Measurements from ENCODE around the gene NACA2. TPM values are rescaled to one million over a fixed set of nuclear protein-coding genes. Genes with fewer than 3 reads are reported as not detected.

NACA2 gene
- total RNA-seq, 1 donor from 2014 or later = not detected

- Histone ChIP-seq H3K27ac (no peak overlapping the region), H3K36me3 (no peaks in the 10 kb centered on the region), H3K4me1 (no peaks in the 10 kb centered on the region), H3K27me3 (no peaks in the 10 kb centered on the region), H3K9me3 (peaks cover 0 to 3% of the 10 kb centered on the region in 2 donors), H3K4me3 (no peak overlapping the region)
- no peak for DNase-seq (ENCODE audit: low spot score in 2 of 2)
- TF ChIP-seq, protein P1, sequence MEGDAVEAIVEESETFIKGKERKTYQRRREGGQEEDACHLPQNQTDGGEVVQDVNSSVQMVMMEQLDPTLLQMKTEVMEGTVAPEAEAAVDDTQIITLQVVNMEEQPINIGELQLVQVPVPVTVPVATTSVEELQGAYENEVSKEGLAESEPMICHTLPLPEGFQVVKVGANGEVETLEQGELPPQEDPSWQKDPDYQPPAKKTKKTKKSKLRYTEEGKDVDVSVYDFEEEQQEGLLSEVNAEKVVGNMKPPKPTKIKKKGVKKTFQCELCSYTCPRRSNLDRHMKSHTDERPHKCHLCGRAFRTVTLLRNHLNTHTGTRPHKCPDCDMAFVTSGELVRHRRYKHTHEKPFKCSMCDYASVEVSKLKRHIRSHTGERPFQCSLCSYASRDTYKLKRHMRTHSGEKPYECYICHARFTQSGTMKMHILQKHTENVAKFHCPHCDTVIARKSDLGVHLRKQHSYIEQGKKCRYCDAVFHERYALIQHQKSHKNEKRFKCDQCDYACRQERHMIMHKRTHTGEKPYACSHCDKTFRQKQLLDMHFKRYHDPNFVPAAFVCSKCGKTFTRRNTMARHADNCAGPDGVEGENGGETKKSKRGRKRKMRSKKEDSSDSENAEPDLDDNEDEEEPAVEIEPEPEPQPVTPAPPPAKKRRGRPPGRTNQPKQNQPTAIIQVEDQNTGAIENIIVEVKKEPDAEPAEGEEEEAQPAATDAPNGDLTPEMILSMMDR (IDR thresholded peaks at IDR 0.05) = no peak
- intact Hi-C loops (cut with DNase I) = no loop called here
These were observed 25.8 kb downstream of the NACA2 start for GRCh38 chr17:61565213-61565612.

GRCh38 chr17:61562287-61562686 lies 28.7 kb downstream of the NACA2 start:
- H3K4me1 ChIP-seq = no peaks in the 10 kb centered on the region
- intact Hi-C loops (cut with DNase I) = no loop called here
- H3K27ac ChIP-seq = no peak overlapping the region
- no peaks in the 10 kb centered on the region for H3K36me3 ChIP-seq
- no peaks in the 10 kb centered on the region for H3K27me3 ChIP-seq
- no peak overlapping the region for H3K4me3 ChIP-seq
- TF ChIP-seq, protein P1 (IDR thresholded peaks at IDR 0.05) = no peak
- DNase-seq (ENCODE audit: low spot score in 2 of 2) = no peak
- H3K9me3 ChIP-seq = no peaks in the 10 kb centered on the region

DNA sequence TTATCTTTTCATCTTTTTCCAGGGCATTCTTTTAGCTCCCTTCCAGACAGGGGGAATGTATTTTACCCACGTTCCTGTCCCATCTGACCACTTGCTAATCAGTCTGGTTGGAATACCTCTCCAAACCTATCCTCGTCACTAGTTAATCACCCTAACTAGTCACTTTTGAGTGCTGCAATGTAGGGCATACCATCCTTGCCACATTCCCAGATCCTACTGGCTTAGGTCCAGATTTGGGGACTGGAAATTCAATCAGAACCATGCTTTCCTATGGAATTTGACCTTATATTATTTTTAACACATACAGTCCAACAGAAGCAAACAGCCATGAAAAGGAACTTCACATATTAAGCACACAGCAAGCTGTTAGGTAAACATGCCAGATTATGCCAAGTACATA lies 29.7 kb downstream of the NACA2 start:
- TF ChIP-seq, protein P1 (IDR thresholded peaks at IDR 0.05) = no peak
- DNase-seq (ENCODE audit: low spot score in 2 of 2) = no peak
- H3K4me3 ChIP-seq = no peak overlapping the region
- H3K4me1 ChIP-seq = no peaks in the 10 kb centered on the region
- H3K27ac ChIP-seq = no peak overlapping the region
- no peaks in the 10 kb centered on the region for H3K36me3 ChIP-seq
- no peaks in the 10 kb centered on the region for H3K9me3 ChIP-seq
- H3K27me3 ChIP-seq = no peaks in the 10 kb centered on the region
- intact Hi-C loops (cut with DNase I) = no loop called here

DNA sequence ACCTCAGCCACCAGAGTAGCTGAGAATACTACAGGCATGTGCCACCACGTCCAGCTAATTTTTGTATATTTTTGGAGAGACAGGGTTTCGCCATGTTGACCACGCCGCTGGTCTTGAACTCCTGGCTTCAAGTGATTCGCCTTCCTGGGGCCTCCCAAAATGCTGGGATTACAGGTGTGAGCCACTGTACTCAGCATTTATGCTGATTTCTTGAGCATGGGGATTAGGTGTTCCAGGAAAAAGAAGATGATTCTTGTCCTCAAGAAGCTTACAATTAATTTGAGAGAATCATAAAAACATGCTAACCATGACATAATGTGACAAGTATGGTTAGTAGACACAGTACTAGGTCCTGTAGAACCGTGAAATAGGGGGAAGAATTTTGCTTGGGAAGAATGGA lies 30.9 kb downstream of the NACA2 start:
- Histone ChIP-seq H3K4me3 (no peak overlapping the region), H3K9me3 (no peaks in the 10 kb centered on the region), H3K27ac (no peak overlapping the region), H3K27me3 (no peaks in the 10 kb centered on the region), H3K36me3 (no peaks in the 10 kb centered on the region), H3K4me1 (no peaks in the 10 kb centered on the region)
- intact Hi-C loops (cut with DNase I) = no loop called here
- DNase-seq (ENCODE audit: low spot score in 2 of 2) = no peak
- TF ChIP-seq, protein P1 (IDR thresholded peaks at IDR 0.05) = no peak

- no peaks in the 10 kb centered on the region for H3K36me3 ChIP-seq
- H3K27me3 ChIP-seq = no peaks in the 10 kb centered on the region
- no peaks in the 10 kb centered on the region for H3K9me3 ChIP-seq
- no peak overlapping the region for H3K27ac ChIP-seq
- H3K4me3 ChIP-seq = no peak overlapping the region
- no peak for DNase-seq (ENCODE audit: low spot score in 2 of 2)
- TF ChIP-seq, protein P1 (IDR thresholded peaks at IDR 0.05) = no peak
- no peaks in the 10 kb centered on the region for H3K4me1 ChIP-seq
- intact Hi-C loops (cut with DNase I) = no loop called here
These were observed 34.5 kb downstream of the NACA2 start for GRCh38 chr17:61556224-61557188.
